ENCODE measurements around the gene MITF.

- no peak for TF ChIP-seq EZH2 (IDR thresholded peaks at IDR 0.05)
- TF ChIP-seq POLR2AphosphoS5 (IDR thresholded peaks at IDR 0.05; ENCODE audit: borderline replicate concordance, low read depth, low read length): no peak
- TF ChIP-seq FOXP2 (optimal IDR thresholded peaks at IDR 0.05; ENCODE audit: control extremely low read depth, extremely low read length, insufficient read depth): no peak
Measured at GRCh38 chr3:69880069-69880640, 140.9 kb downstream of the MITF start.
